CD4-positive, alpha-beta T cell (primary cell): ENCODE results near the gene SOX3. TPM values are rescaled to one million over a fixed set of nuclear protein-coding genes. Genes with fewer than 3 reads are reported as not detected.

Source experiments
- ATAC-seq: fragments of 200-7000 bp; cut with Tn5 transposase; one replicate; pipeline ENCODE4 v1.10.0; 2022; ENCODE audit warnings: mild to moderate bottlenecking; ENCODE audit not compliant: poor library complexity
- CTCF ChIA-PET: fragments of 350-600 bp; sonication (Branson Sonifier 250); formaldehyde crosslinking; loops from one replicate; lab custom pipeline; 2021; ENCODE audit warnings: antibody characterized with exemption, inconsistent platforms; lab: Charles Lee
- POLR2A ChIA-PET: fragments of 350-600 bp; sonication (Branson Sonifier 250); formaldehyde crosslinking; loops from one replicate; lab custom pipeline; 2021; ENCODE audit warnings: antibody characterized with exemption, inconsistent platforms; lab: Charles Lee
- DNase-seq, 14 experiments: peaks; one replicate each; pipeline ENCODE4 v3.0.0-alpha.2; 2013 to 2020; ENCODE audit warnings: mixed read lengths in 2 of 14
- H3K27ac ChIP-seq, 2 donors: one replicate each; pipeline versions ENCODE4 v1.5.1 to v1.7.0; 2013; ENCODE audit warnings: low read length in 2 of 2, low read depth in 1 of 2, mild to moderate bottlenecking in 1 of 2
- H3K27me3 ChIP-seq, 2 experiments: 1 replicate in 1 of 2; 2 replicates in 1 of 2; pipeline versions ENCODE4 v1.6.1 to v1.7.0; 2013; ENCODE audit warnings: low read length in 2 of 2, control low read depth in 1 of 2, mild to moderate bottlenecking in 1 of 2, moderate library complexity in 1 of 2; ENCODE audit not compliant: insufficient read depth in 2 of 2, control insufficient read depth in 1 of 2
- H3K36me3 ChIP-seq: one replicate; pipeline ENCODE4 v1.6.1; 2013; ENCODE audit warnings: low read length, control low read depth; ENCODE audit not compliant: insufficient read depth
- H3K4me1 ChIP-seq: one replicate; pipeline ENCODE4 v1.6.1; 2013; ENCODE audit warnings: low read length, control low read depth; ENCODE audit not compliant: insufficient read depth
- H3K4me3 ChIP-seq: one replicate; pipeline ENCODE4 v1.5.1; 2013; ENCODE audit warnings: mild to moderate bottlenecking, low read length, moderate library complexity
- H3K9me3 ChIP-seq, 2 experiments: 1 replicate in 1 of 2; 2 replicates in 1 of 2; pipeline versions ENCODE4 v1.6.1 to v1.7.0; 2013; ENCODE audit warnings: low read length in 2 of 2, mild to moderate bottlenecking in 2 of 2, control low read depth in 1 of 2, moderate library complexity in 1 of 2; ENCODE audit not compliant: control insufficient read depth in 1 of 2, insufficient read depth in 1 of 2
- H3K27ac Mint-ChIP-seq: one replicate; pipeline ENCODE4 v1.8.0; 2020; ENCODE audit warnings: mixed read lengths
- H3K27me3 Mint-ChIP-seq: one replicate; pipeline ENCODE4 v1.8.0; 2021; ENCODE audit warnings: mixed read lengths
- H3K36me3 Mint-ChIP-seq: one replicate; pipeline ENCODE4 v1.8.0; 2021; ENCODE audit warnings: low read depth, mixed read lengths
- H3K4me1 Mint-ChIP-seq: one replicate; pipeline ENCODE4 v1.8.0; 2021; ENCODE audit warnings: low read depth, mixed read lengths
- H3K4me3 Mint-ChIP-seq: one replicate; pipeline ENCODE4 v1.8.0; 2020; ENCODE audit warnings: mild to moderate bottlenecking, mixed read lengths
- H3K9me3 Mint-ChIP-seq: one replicate; pipeline ENCODE4 v1.8.0; 2020; ENCODE audit warnings: mixed read lengths
- CTCF ChIP-seq: fragments of 200-600 bp; IDR thresholded peaks from one replicate; pipeline ENCODE4 v1.8.0; 2022; ENCODE audit warnings: antibody characterized with exemption, mild to moderate bottlenecking
- intact Hi-C, 2 experiments: fragments of 100-400 bp; cut with DNase I in 1 of 2; cut with micrococcal nuclease in 1 of 2; formaldehyde crosslinking; loops; one replicate each; pipeline versions ENCODE4 v1.15.1 to v1.9.0; 2023 to 2025; cut with DNase I, micrococcal nuclease
- total RNA-seq, 174 experiments: library from RNA in 2 of 174; stranded (reverse) in 2 of 174; gene quantifications; one replicate each; pipeline ENCODE4 v1.2.3 and lab custom pipeline; 2021 to 2026

SOX3 gene
- total RNA-seq, 2 experiments from 2014 or later: not detected

- ATAC-seq: no peak
- Mint-ChIP-seq H3K9me3 (no peaks in the 10 kb centered on the region), H3K27me3 (no peaks in the 10 kb centered on the region), H3K4me1 (no peaks in the 10 kb centered on the region), H3K4me3 (no peak overlapping the region), H3K36me3 (no peaks in the 10 kb centered on the region), H3K27ac (no peak overlapping the region)
- POLR2A ChIA-PET: no interaction called here
- Histone ChIP-seq H3K4me1 (no peaks in the 10 kb centered on the region), H3K36me3 (no peaks in the 10 kb centered on the region), H3K27ac (no peak overlapping the region), H3K4me3 (no peak overlapping the region), H3K27me3 (peaks cover 0 to 2% of the 10 kb centered on the region in 2 experiments), H3K9me3 (no peaks in the 10 kb centered on the region)
- CTCF ChIA-PET: no interaction called here
- no peak for TF ChIP-seq CTCF
- intact Hi-C loops: no loop called here
- no peak for DNase-seq
These were observed 20.6 kb upstream of the SOX3 start for GRCh38 chrX:140525448-140525847.

DNA sequence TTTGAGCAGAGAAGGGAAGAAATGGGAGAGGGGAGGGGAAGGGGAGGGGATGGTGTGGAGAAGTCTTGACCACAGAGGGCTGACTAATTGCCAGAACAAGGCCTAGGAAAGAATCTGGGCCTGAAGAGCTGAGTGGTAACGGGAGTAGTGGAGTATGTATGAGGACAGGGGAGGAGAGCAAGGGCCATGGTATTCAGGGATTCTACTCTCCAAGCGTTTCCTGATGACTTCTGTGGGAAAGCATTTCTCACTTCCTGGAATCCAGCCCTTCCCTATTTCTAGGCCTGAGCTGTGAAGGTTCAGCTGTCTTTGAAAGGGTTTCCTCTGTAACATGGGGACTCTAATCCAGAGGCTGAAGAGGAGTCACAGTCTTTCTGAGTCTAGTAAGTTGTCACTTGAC is 19.7 kb upstream of the SOX3 start:
- H3K4me3 Mint-ChIP-seq: no peak overlapping the region
- no peak for DNase-seq

DNA sequence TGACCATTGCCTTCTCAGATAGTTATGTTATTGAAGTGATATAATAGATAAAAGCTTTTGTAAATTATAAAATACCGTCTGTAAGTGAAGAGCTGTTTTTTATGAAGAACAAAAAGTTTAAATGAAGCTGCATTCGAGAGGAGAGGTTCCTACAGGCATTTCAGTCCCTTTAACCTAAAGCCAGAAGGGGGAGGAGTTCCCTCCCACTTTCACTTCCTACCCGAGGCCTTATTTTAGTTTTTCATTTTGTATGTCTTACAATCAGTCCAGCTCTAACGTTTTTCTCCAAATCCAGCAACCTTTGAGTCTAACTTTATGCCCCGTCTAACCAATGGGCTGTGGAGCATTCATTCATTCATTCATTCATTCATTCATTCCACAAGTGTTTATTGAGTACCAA is 16.5 kb upstream of the SOX3 start:
- H3K4me3 Mint-ChIP-seq: no peak overlapping the region
- DNase-seq (no peak), ATAC-seq (no peak)
- ChIA-PET CTCF (no interaction called here), POLR2A (no interaction called here)
- TF ChIP-seq CTCF: no peak
- no peak overlapping the region for H3K27ac ChIP-seq
- H3K9me3 Mint-ChIP-seq: no peaks in the 10 kb centered on the region
- no peaks in the 10 kb centered on the region for H3K4me1 ChIP-seq
- no peaks in the 10 kb centered on the region for H3K27me3 ChIP-seq
- intact Hi-C loops: no loop called here
- H3K4me3 ChIP-seq: no peak overlapping the region
- no peaks in the 10 kb centered on the region for H3K36me3 ChIP-seq
- no peaks in the 10 kb centered on the region for H3K27me3 Mint-ChIP-seq
- H3K9me3 ChIP-seq: no peaks in the 10 kb centered on the region
- H3K4me1 Mint-ChIP-seq: no peaks in the 10 kb centered on the region
- H3K27ac Mint-ChIP-seq: no peak overlapping the region
- no peaks in the 10 kb centered on the region for H3K36me3 Mint-ChIP-seq

More for the DNA sequence above, 19.7 kb upstream of the SOX3 start:
- no peak overlapping the region for H3K4me3 ChIP-seq
- no peaks in the 10 kb centered on the region for H3K36me3 ChIP-seq
- no peaks in the 10 kb centered on the region for H3K9me3 Mint-ChIP-seq
- ATAC-seq: no peak
- ChIA-PET CTCF (no interaction called here), POLR2A (no interaction called here)
- H3K9me3 ChIP-seq: no peaks in the 10 kb centered on the region
- no peak overlapping the region for H3K27ac ChIP-seq
- H3K36me3 Mint-ChIP-seq: no peaks in the 10 kb centered on the region
- H3K4me1 ChIP-seq: no peaks in the 10 kb centered on the region
- no peak for TF ChIP-seq CTCF
- intact Hi-C loops: no loop called here
- no peaks in the 10 kb centered on the region for H3K27me3 Mint-ChIP-seq
- peaks cover 0 to 2% of the 10 kb centered on the region in 2 experiments for H3K27me3 ChIP-seq
- no peak overlapping the region for H3K27ac Mint-ChIP-seq
- no peaks in the 10 kb centered on the region for H3K4me1 Mint-ChIP-seq
